MCF 10A (cell line): ENCODE results near the gene WDR54. TPM values are rescaled to one million over a fixed set of nuclear protein-coding genes. Genes with fewer than 3 reads are reported as not detected.

Experiments used
- BruUV-seq: library from RNA; stranded (reverse); fragments of 400-500 nt; replicated peaks from 2 replicates; lab custom pipeline; 2021; lab: Mats Ljungman, UMichigan
- CTCF ChIA-PET: fragments of 300-600 bp; sonication (Branson Sonifier 250); formaldehyde crosslinking; extraction: SDS; loops from one replicate; lab custom pipeline; 2021; ENCODE audit warnings: antibody characterized with exemption, inconsistent platforms; lab: Yijun Ruan, JAX
- POLR2A ChIA-PET: fragments of 300-600, 350-650 bp; sonication (Branson Sonifier 250); formaldehyde crosslinking; extraction: SDS; loops from one replicate; lab custom pipeline; 2020; ENCODE audit warnings: antibody characterized with exemption, inconsistent platforms; lab: Yijun Ruan, JAX
- DNase-seq: peaks from one replicate; pipeline ENCODE4 v3.0.0-alpha.2; 2018; ENCODE audit not compliant: unreplicated experiment
- H3K27ac Mint-ChIP-seq: one replicate; pipeline ENCODE4 v1.8.0; 2022; ENCODE audit warnings: mild to moderate bottlenecking, low read depth, mixed read lengths; ENCODE audit not compliant: unreplicated experiment
- H3K27me3 Mint-ChIP-seq: one replicate; pipeline ENCODE4 v1.8.0; 2022; ENCODE audit warnings: mixed read lengths; ENCODE audit not compliant: insufficient read depth, unreplicated experiment
- H3K36me3 Mint-ChIP-seq: one replicate; pipeline ENCODE4 v1.8.0; 2022; ENCODE audit warnings: mild to moderate bottlenecking, moderate library complexity, mixed read lengths; ENCODE audit not compliant: insufficient read depth, unreplicated experiment
- H3K4me1 Mint-ChIP-seq: one replicate; pipeline ENCODE4 v1.8.0; 2022; ENCODE audit warnings: mixed read lengths; ENCODE audit not compliant: insufficient read depth, unreplicated experiment
- H3K4me3 Mint-ChIP-seq: one replicate; pipeline ENCODE4 v1.8.0; 2022; ENCODE audit warnings: mild to moderate bottlenecking, moderate library complexity, mixed read lengths; ENCODE audit not compliant: unreplicated experiment
- H3K9me3 Mint-ChIP-seq: one replicate; pipeline ENCODE4 v1.8.0; 2022; ENCODE audit warnings: mixed read lengths; ENCODE audit not compliant: unreplicated experiment
- CTCF ChIP-seq: fragments of 200-600 bp; IDR thresholded peaks from one replicate; pipeline ENCODE4 v1.8.0; 2022; ENCODE audit warnings: antibody characterized with exemption, mild to moderate bottlenecking; ENCODE audit not compliant: unreplicated experiment
- intact Hi-C: fragments of 100-400 bp; cut with micrococcal nuclease; formaldehyde crosslinking; loops from 2 replicates; pipeline ENCODE4 v1.14.1; 2022
- total RNA-seq: library from RNA; stranded (reverse); gene quantifications from 2 replicates; pipeline ENCODE4 v1.2.3, GENCODE V29; 2022

The WDR54 gene
- total RNA-seq, 1 experiment from 2014 or later = 19.9 TPM

- Mint-ChIP-seq H3K36me3 (peaks cover 53% of the 10 kb centered on the region), H3K4me3 (no peak overlapping the region), H3K9me3 (no peaks in the 10 kb centered on the region), H3K4me1 (peaks cover 27% of the 10 kb centered on the region), H3K27me3 (no peaks in the 10 kb centered on the region), H3K27ac (no peak overlapping the region)
- DNase-seq = no peak
- peak; percentile 9 for TF ChIP-seq CTCF
- ChIA-PET POLR2A (interaction anchor here (1.6 to 9.2 kb wide), 2 partner anchors 12 to 22 kb away, joined by 3 to 84 read pairs; partner anchors contain the start of genes MRPL53 and TTC31), CTCF (interaction anchor here (0.5 to 0.9 kb wide), 3 partner anchors 10 to 11 kb away, joined by 3 to 5 read pairs (median 3); no protein-coding TSS in a partner anchor)
- intact Hi-C loops = no loop called here
- BruUV-seq = no TSS peak
These were observed 39.9 kb downstream of the WDR54 start for GRCh38 chr2:74461187-74462053.

DNA sequence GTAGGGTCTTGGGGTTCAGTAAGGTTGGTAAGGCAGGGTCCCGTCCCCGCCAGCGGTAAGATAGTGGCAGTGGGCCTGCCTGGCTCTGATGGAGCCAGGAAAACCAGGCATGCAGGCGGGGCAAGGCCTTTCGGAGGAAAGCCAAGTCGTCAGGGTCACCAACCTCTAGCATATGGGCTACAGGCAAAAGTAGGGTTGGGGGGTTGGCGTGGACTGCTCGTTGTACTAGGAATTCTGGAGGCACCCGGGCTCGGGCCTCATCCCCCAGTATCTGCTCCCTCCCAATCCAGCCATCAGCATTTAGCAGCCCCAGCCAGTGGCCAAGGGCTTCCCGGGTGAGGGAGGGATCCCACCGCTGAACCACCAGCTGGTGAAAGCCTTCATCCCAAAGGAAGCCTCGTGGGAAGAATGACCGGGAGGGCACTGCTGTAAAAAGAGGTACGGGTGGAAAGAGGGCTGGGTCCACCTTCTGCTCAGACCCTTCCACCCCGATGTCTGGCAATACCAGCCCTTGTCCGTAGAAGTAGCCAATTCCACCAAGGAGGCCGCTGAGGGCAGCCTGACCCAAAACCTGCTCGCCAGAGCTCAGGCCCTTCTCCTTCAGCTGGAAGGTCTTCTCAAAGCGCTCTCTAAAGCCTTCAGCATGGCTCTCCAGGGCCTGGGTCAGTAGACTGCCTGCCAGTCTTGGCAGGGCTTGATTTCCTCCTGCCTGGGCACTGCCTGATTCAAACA lies 40.7 kb downstream of the WDR54 start:
- TF ChIP-seq CTCF = no peak
- CTCF ChIA-PET = interaction anchor here (0.5 to 1.0 kb wide), 5 partner anchors 9 to 125 kb away, joined by 3 to 5 read pairs (median 3); partner anchors contain the start of genes CCDC142 and TTC31
- no peak for DNase-seq
- no peaks in the 10 kb centered on the region for H3K9me3 Mint-ChIP-seq
- TSS peak; percentile 18 for BruUV-seq
- no peak overlapping the region for H3K27ac Mint-ChIP-seq
- intact Hi-C loops = no loop called here
- H3K4me1 Mint-ChIP-seq = peaks cover 19% of the 10 kb centered on the region
- H3K36me3 Mint-ChIP-seq = peaks cover 53% of the 10 kb centered on the region
- POLR2A ChIA-PET = interaction anchor here (0.6 to 9.2 kb wide), 4 partner anchors 11 to 725 kb away, joined by 3 to 84 read pairs (median 3); partner anchors contain the start of genes MRPL53, TPRKB and TTC31
- no peak overlapping the region for H3K4me3 Mint-ChIP-seq
- H3K27me3 Mint-ChIP-seq = no peaks in the 10 kb centered on the region

DNA sequence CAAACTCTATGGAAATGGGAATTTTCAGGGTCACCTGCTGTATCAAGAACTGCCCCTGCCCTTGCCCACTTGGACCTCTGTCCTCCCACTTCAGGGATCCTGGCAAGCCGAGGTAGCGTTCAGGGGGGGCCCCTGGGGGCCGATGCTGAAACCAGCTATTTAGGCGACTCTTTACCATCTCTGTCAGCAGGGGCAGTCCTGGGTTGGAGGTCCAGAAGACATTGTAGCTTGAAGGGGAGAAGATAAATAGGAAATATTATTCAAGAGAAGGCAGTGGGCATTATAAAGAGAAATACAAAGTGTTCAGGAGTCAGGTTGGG lies 41.2 kb downstream of the WDR54 start:
- no TSS peak for BruUV-seq
- no peak for DNase-seq
- ChIA-PET CTCF (interaction anchor here (0.5 to 1.0 kb wide), 2 partner anchors 20 to 124 kb away, joined by 3 to 4 read pairs; partner anchors contain the start of genes CCDC142 and TTC31), POLR2A (interaction anchor here (0.6 to 1.2 kb wide), 2 partner anchors 17 to 726 kb away, joined by 3 read pairs; partner anchors contain the start of gene TPRKB)
- peaks cover 17% of the 10 kb centered on the region for H3K4me1 Mint-ChIP-seq
- H3K27me3 Mint-ChIP-seq = no peaks in the 10 kb centered on the region
- peaks cover 51% of the 10 kb centered on the region for H3K36me3 Mint-ChIP-seq
- H3K27ac Mint-ChIP-seq = no peak overlapping the region
- H3K9me3 Mint-ChIP-seq = no peaks in the 10 kb centered on the region
- H3K4me3 Mint-ChIP-seq = peak overlapping the region; percentile 95
- no peak for TF ChIP-seq CTCF
- intact Hi-C loops = no loop called here
